ENCODE data around the gene RNF7.
"Not testable (repeated sequence)": the region's sequence is repeated elsewhere in the genome, so short reads cannot be mapped to it uniquely, and the experiment has no call there.

Gene RNF7

GRCh38 chr3:141783632-141784031 lies 45.5 kb downstream of the RNF7 start:
- no peak for DNase-seq

- no peak for DNase-seq
These were observed 46.0 kb downstream of the RNF7 start for GRCh38 chr3:141784096-141784495.

- no peak for DNase-seq
These were observed 46.4 kb downstream of the RNF7 start for GRCh38 chr3:141784531-141784930.

GRCh38 chr3:141788149-141788548 lies 50.1 kb downstream of the RNF7 start:
- no peak for DNase-seq

- not testable (repeated sequence) for DNase-seq
These were observed 50.7 kb downstream of the RNF7 start for GRCh38 chr3:141788750-141789149.

- DNase-seq = no peak
These were observed 51.2 kb downstream of the RNF7 start for GRCh38 chr3:141789281-141789680.

- no peak for DNase-seq
These were observed 52.1 kb downstream of the RNF7 start for GRCh38 chr3:141790171-141790570.

- DNase-seq = no peak
These were observed 54.4 kb downstream of the RNF7 start for GRCh38 chr3:141792495-141792894.

- no peak for DNase-seq
These were observed 55.6 kb downstream of the RNF7 start for GRCh38 chr3:141793476-141794260.

- DNase-seq = no peak
These were observed 57.2 kb downstream of the RNF7 start for GRCh38 chr3:141795276-141795675.

- no peak for DNase-seq
These were observed 57.6 kb downstream of the RNF7 start for GRCh38 chr3:141795741-141796080.

- DNase-seq = peak; percentile 73
These were observed 58.2 kb downstream of the RNF7 start for GRCh38 chr3:141796081-141796888.

Data from eye (tissue), 1 donor.